Dedifferentiated amniotic fluid mesenchymal stem cell (primary cell): Measurements from ENCODE around the gene TTC6.
A peak's percentile ranks its signal among the peaks of the same experiment; 100 is the strongest.
"Not testable (repeated sequence)": the region's sequence is repeated elsewhere in the genome, so short reads cannot be mapped to it uniquely, and the experiment has no call there.

Experiments
- DNase-seq: peaks from one replicate; pipeline ENCODE4 v3.0.0-alpha.2; 2016; ENCODE audit errors: extremely low spot score

TTC6 gene

GRCh38 chr14:37594971-37595808 lies at the start of gene TTC6, which contains the start of gene FOXA1:
TTC6 (plus strand) TSS chr14:37595629; CDS start chr14:37622065, 26,436 bp downstream.
FOXA1 (minus strand) TSS chr14:37595249; CDS start chr14:37594972, 277 bp downstream.
- no peak for DNase-seq

- no peak for DNase-seq
These were observed 48.6 kb upstream of the TTC6 start for GRCh38 chr14:37546621-37547447.

GRCh38 chr14:37550511-37550910 lies 44.9 kb upstream of the TTC6 start:
- DNase-seq, result peak; percentile 94

- no peak for DNase-seq
These were observed 44.3 kb upstream of the TTC6 start for GRCh38 chr14:37551119-37551518.

- no peak for DNase-seq
These were observed 41.4 kb upstream of the TTC6 start for GRCh38 chr14:37553935-37554550.

GRCh38 chr14:37555596-37555995 lies 39.8 kb upstream of the TTC6 start:
- not testable (repeated sequence) for DNase-seq

- DNase-seq, result no peak
These were observed 36.7 kb upstream of the TTC6 start for GRCh38 chr14:37558740-37559139.

- DNase-seq, result no peak
These were observed 36.0 kb upstream of the TTC6 start for GRCh38 chr14:37559386-37559785.

- DNase-seq, result no peak
These were observed 32.2 kb upstream of the TTC6 start for GRCh38 chr14:37563189-37563588.

GRCh38 chr14:37565550-37565949 lies 29.9 kb upstream of the TTC6 start:
- DNase-seq, result no peak

GRCh38 chr14:37566811-37567371 lies 28.5 kb upstream of the TTC6 start:
- DNase-seq, result no peak

- DNase-seq, result no peak
These were observed 25.7 kb upstream of the TTC6 start for GRCh38 chr14:37569729-37570128.

GRCh38 chr14:37571391-37571790 lies 24.0 kb upstream of the TTC6 start:
- no peak for DNase-seq

GRCh38 chr14:37573356-37573755 lies 22.1 kb upstream of the TTC6 start:
- DNase-seq, result no peak

GRCh38 chr14:37579274-37579673 lies 16.2 kb upstream of the TTC6 start:
- DNase-seq, result no peak

- DNase-seq, result no peak
These were observed 15.3 kb upstream of the TTC6 start for GRCh38 chr14:37580146-37580545.

- no peak for DNase-seq
These were observed 11.8 kb upstream of the TTC6 start for GRCh38 chr14:37583358-37584210.

- no peak for DNase-seq
These were observed 11.0 kb upstream of the TTC6 start for GRCh38 chr14:37584211-37585100.

- DNase-seq, result no peak
These were observed 10.3 kb upstream of the TTC6 start for GRCh38 chr14:37585101-37585511.
